CD14-positive monocyte (primary cell): ENCODE data around the gene NT5C. TPM values are rescaled to one million over a fixed set of nuclear protein-coding genes. Genes with fewer than 3 reads are reported as not detected.
"Not testable (repeated sequence)": the region's sequence is repeated elsewhere in the genome, so short reads cannot be mapped to it uniquely, and the experiment has no call there.

ENCODE experiments used
- DNase-seq, 3 donors: peaks; one replicate each; pipeline ENCODE4 v3.0.0-alpha.2; 2011 to 2022
- H2AFZ ChIP-seq: 2 replicates; pipeline ENCODE4 v1.6.0; 2012; ENCODE audit warnings: mild to moderate bottlenecking, low read depth, low read length, inconsistent platforms; ENCODE audit not compliant: insufficient read depth, poor library complexity, severe bottlenecking
- H3K27ac ChIP-seq, 2 donors: 1 replicate in 1 of 2; 2 replicates in 1 of 2; pipeline ENCODE4 v1.5.1; 2012 to 2013; ENCODE audit warnings: low read length in 2 of 2, control low read depth in 1 of 2, inconsistent platforms in 1 of 2, low read depth in 1 of 2, mild to moderate bottlenecking in 1 of 2
- H3K27me3 ChIP-seq, 2 donors: one replicate each; pipeline versions ENCODE4 v1.6.0 to v1.6.1; 2011 to 2013; ENCODE audit warnings: low read length in 2 of 2; ENCODE audit not compliant: control insufficient read depth in 2 of 2, insufficient read depth in 2 of 2
- H3K36me3 ChIP-seq, 2 donors: replicated peaks in 1 of 2; 1 replicate in 1 of 2; 2 replicates in 1 of 2; pipeline versions ENCODE4 v1.5.1 to v1.6.1; 2012 to 2013; ENCODE audit warnings: low read length in 2 of 2, control low read depth in 1 of 2, inconsistent platforms in 1 of 2, mild to moderate bottlenecking in 1 of 2; ENCODE audit not compliant: insufficient read depth in 2 of 2, control insufficient read depth in 1 of 2
- H3K4me1 ChIP-seq, 2 donors: 1 replicate in 1 of 2; 2 replicates in 1 of 2; pipeline versions ENCODE4 v1.5.1 to v1.6.1; 2012 to 2013; ENCODE audit warnings: low read length in 2 of 2, control low read depth in 1 of 2, inconsistent platforms in 1 of 2, mild to moderate bottlenecking in 1 of 2, moderate library complexity in 1 of 2; ENCODE audit not compliant: insufficient read depth in 2 of 2, control insufficient read depth in 1 of 2
- H3K4me2 ChIP-seq: replicated peaks from 2 replicates; pipeline ENCODE3; 2012; ENCODE audit warnings: low read length, moderate library complexity, mild to moderate bottlenecking; ENCODE audit not compliant: poor library complexity, severe bottlenecking; ENCODE audit errors: extremely low read depth
- H3K4me3 ChIP-seq, 3 experiments: fragments of 200-600 bp in 1 of 3; sonication (generic) in 1 of 3; replicated peaks in 1 of 3; 1 replicate in 2 of 3; 2 replicates in 1 of 3; pipeline ENCODE4 v1.5.1; 2011 to 2013; ENCODE audit warnings: low read length in 3 of 3, mild to moderate bottlenecking in 3 of 3, control low read depth in 2 of 3, low read depth in 2 of 3, inconsistent platforms in 1 of 3, moderate library complexity in 1 of 3
- H3K79me2 ChIP-seq: 2 replicates; pipeline ENCODE4 v1.6.0; 2012; ENCODE audit warnings: mild to moderate bottlenecking, control low read depth, inconsistent platforms, low read length, moderate library complexity; ENCODE audit not compliant: insufficient read depth
- H3K9ac ChIP-seq: 2 replicates; pipeline ENCODE4 v1.6.0; 2017; ENCODE audit warnings: low read length, mild to moderate bottlenecking; ENCODE audit not compliant: insufficient read depth, poor library complexity, severe bottlenecking
- H3K9me3 ChIP-seq, 2 donors: replicated peaks in 1 of 2; 1 replicate in 1 of 2; 2 replicates in 1 of 2; pipeline versions ENCODE4 v1.5.1 to v1.6.1; 2012 to 2013; ENCODE audit warnings: low read length in 2 of 2, control low read depth in 1 of 2; ENCODE audit not compliant: control insufficient read depth in 1 of 2, insufficient read depth in 1 of 2
- H4K20me1 ChIP-seq: 2 replicates; pipeline ENCODE4 v1.6.0; 2012; ENCODE audit warnings: mild to moderate bottlenecking, low read length, control low read depth, moderate library complexity; ENCODE audit not compliant: insufficient read depth
- H3K27ac Mint-ChIP-seq, 7 donors: one replicate each; pipeline ENCODE4 v1.8.0; 2020; ENCODE audit warnings: mild to moderate bottlenecking in 7 of 7, mixed read lengths in 7 of 7, moderate library complexity in 6 of 7, inconsistent platforms in 2 of 7
- H3K27me3 Mint-ChIP-seq, 3 donors: one replicate each; pipeline ENCODE4 v1.8.0; 2021 to 2022; ENCODE audit warnings: low read depth in 3 of 3, mild to moderate bottlenecking in 3 of 3, mixed read lengths in 3 of 3, moderate library complexity in 3 of 3, inconsistent platforms in 1 of 3
- H3K36me3 Mint-ChIP-seq, 2 donors: one replicate each; pipeline ENCODE4 v1.8.0; 2020; ENCODE audit warnings: mixed read lengths in 2 of 2, inconsistent platforms in 1 of 2, mild to moderate bottlenecking in 1 of 2
- H3K4me1 Mint-ChIP-seq: one replicate; pipeline ENCODE4 v1.8.0; 2020; ENCODE audit warnings: mild to moderate bottlenecking, mixed read lengths
- H3K4me3 Mint-ChIP-seq, 2 donors: one replicate each; pipeline ENCODE4 v1.8.0; 2020; ENCODE audit warnings: mild to moderate bottlenecking in 2 of 2, mixed read lengths in 2 of 2, moderate library complexity in 1 of 2
- H3K9me3 Mint-ChIP-seq, 7 donors: one replicate each; pipeline ENCODE4 v1.8.0; 2020 to 2022; ENCODE audit warnings: mixed read lengths in 7 of 7, mild to moderate bottlenecking in 6 of 7, moderate library complexity in 6 of 7, inconsistent platforms in 2 of 7
- WGBS: methylation state at CpG from one replicate; pipeline ENCODE4 v1.1.5; 2013; ENCODE audit warnings: missing lambda C conversion rate; ENCODE audit not compliant: insufficient coverage; 5-methylcytosine and 5-hydroxymethylcytosine counted together
- intact Hi-C, 2 donors: fragments of 100-400 bp; cut with micrococcal nuclease; formaldehyde crosslinking; loops; one replicate each; pipeline versions ENCODE4 v1.15.0 to v1.15.1; 2023
- polyA plus RNA-seq, 3 donors: library from polyadenylated mRNA; depleted of rRNA in 1 of 3; unstranded in 2 of 3; stranded (reverse) in 1 of 3; fragments of 300-500 nt in 2 of 3; fragments of >200 nt in 1 of 3; fragmentation: Illumina TruSeq in 2 of 3; gene quantifications; 1 replicate in 2 of 3; 2 replicates in 1 of 3; pipeline ENCODE4 v1.2.3, GENCODE V29; 2012 to 2021
- TF ChIP-seq, protein P1 (sequence below): fragments of 200-600 bp; IDR thresholded peaks from one replicate; pipeline ENCODE4 v1.8.0; 2022; ENCODE audit warnings: antibody characterized with exemption, mild to moderate bottlenecking

The NT5C gene
- polyA plus RNA-seq, 3 donors = 27.8 to 45.6 (median 36.2) TPM

DNA sequence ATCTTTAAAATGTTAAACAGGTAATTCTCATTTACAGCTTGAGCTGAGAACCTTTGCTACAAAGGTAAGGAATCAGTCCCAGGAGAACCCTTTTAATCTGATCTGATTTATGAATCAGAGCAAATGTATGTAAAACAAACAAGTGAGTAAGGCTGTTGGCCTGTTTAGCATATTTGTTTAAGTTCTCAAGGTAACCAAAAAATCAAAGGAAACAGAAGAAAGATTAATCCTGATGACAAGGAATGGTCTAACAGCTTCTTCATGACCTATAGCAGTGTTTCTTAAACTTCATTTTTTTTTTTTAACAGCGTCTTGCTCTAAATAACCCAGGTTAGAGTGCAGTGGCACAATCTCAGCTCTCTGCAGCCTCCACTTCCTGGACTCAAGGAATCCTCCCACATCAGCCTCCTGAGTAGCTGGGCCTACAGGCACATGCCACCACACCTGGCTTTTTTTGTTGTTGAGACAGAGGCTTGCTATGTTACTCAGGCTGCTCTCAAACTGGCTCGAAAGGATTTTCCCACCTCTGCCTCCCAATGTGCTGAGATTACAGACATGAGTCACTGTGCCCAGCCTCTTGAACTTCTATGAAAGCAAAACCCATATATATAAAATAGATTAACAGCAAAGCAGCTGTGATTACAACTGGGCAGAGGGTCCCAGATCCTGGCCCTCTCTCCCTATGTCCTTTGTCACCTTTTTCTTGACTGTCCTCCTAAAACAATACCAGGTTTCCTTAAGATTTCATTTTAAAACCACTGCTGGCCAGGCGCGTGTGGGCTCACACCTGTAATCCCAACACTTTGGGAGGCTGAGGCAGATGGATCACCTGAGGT, 27.9 kb upstream of the NT5C start:
- Histone ChIP-seq H3K9ac (no peak overlapping the region), H2AFZ (no peak overlapping the region), H3K79me2 (peaks cover under 1% of the 10 kb centered on the region), H3K9me3 (no peaks in the 10 kb centered on the region), H3K36me3 (peaks cover 3 to 8% of the 10 kb centered on the region in 2 donors), H3K27me3 (no peaks in the 10 kb centered on the region), H3K4me2 (no peak overlapping the region), H3K4me3 (no peak overlapping the region), H3K27ac (no peak overlapping the region), H3K4me1 (peaks cover 6% of the 10 kb centered on the region in 2 donors), H4K20me1 (no peaks in the 10 kb centered on the region)
- WGBS = 92% methylated on average over 3 of the region's 4 CpGs
- no peak for DNase-seq
- Mint-ChIP-seq H3K4me1 (peaks cover 4% of the 10 kb centered on the region), H3K27me3 (peaks cover 0 to 3% (median 2%) of the 10 kb centered on the region in 3 donors), H3K27ac (peak overlapping the region in 1 of 7 donors; percentile 23), H3K36me3 (peaks cover 4 to 24% of the 10 kb centered on the region in 2 donors), H3K4me3 (no peak overlapping the region), H3K9me3 (peaks cover 0 to 2% (median 0%) of the 10 kb centered on the region in 7 donors)
- TF ChIP-seq, protein P1, sequence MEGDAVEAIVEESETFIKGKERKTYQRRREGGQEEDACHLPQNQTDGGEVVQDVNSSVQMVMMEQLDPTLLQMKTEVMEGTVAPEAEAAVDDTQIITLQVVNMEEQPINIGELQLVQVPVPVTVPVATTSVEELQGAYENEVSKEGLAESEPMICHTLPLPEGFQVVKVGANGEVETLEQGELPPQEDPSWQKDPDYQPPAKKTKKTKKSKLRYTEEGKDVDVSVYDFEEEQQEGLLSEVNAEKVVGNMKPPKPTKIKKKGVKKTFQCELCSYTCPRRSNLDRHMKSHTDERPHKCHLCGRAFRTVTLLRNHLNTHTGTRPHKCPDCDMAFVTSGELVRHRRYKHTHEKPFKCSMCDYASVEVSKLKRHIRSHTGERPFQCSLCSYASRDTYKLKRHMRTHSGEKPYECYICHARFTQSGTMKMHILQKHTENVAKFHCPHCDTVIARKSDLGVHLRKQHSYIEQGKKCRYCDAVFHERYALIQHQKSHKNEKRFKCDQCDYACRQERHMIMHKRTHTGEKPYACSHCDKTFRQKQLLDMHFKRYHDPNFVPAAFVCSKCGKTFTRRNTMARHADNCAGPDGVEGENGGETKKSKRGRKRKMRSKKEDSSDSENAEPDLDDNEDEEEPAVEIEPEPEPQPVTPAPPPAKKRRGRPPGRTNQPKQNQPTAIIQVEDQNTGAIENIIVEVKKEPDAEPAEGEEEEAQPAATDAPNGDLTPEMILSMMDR = no peak
- intact Hi-C loops = no loop called here

DNA sequence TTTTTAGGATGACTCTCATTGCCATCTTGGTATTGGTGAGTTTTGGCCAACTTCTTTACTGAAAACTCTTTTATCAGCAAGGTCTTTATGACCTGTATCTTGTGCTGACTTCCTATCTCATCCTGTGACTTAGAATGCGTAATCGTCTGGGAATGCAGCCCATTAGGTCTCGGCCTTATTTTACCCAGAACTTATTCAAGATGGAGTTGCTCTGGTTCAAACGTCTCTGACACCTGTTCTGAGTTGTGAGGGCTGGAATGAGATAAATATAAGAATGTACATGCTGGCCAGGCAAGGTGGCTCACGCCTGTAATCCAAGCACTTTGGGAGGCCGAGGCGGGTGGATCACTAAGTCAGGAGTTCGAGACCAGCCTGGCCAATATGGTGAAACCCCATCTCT, 26.9 kb upstream of the NT5C start:
- H3K4me1 Mint-ChIP-seq = not testable (repeated sequence)

More for the DNA sequence above, 26.9 kb upstream of the NT5C start:
- H3K27ac Mint-ChIP-seq, H3K36me3 ChIP-seq, H3K9me3 Mint-ChIP-seq, H3K9ac ChIP-seq, H3K27me3 ChIP-seq, H3K4me2 ChIP-seq, H3K4me3 ChIP-seq, H4K20me1 ChIP-seq, H3K27me3 Mint-ChIP-seq, intact Hi-C loops, H3K4me1 ChIP-seq, H3K79me2 ChIP-seq, H2AFZ ChIP-seq, H3K4me3 Mint-ChIP-seq, H3K9me3 ChIP-seq, H3K27ac ChIP-seq, DNase-seq: not testable (repeated sequence)
- H3K36me3 Mint-ChIP-seq = peaks cover 0 to 16% of the 10 kb centered on the region in 2 donors
- WGBS = 95% methylated on average over 7 of the region's 8 CpGs
